A673 (cell line): Measurements from ENCODE around the gene SIM2.

Experiments used
- CTCF ChIP-seq: fragments of 300-800, 200-600 bp; sonication (generic); conservative IDR thresholded peaks from 2 replicates; pipeline ENCODE4 v1.5.1; 2017; ENCODE audit warnings: low read depth, mild to moderate bottlenecking, antibody characterized with exemption, low read length, moderate library complexity, mixed read lengths
- EZH2 ChIP-seq: fragments of 200-600 bp; sonication (generic); IDR thresholded peaks from 2 replicates; pipeline ENCODE4 v1.6.1; 2017; ENCODE audit warnings: borderline replicate concordance, low read depth, mild to moderate bottlenecking, mixed read lengths, antibody characterized with exemption, low read length; ENCODE audit not compliant: poor library complexity, severe bottlenecking

DNA sequence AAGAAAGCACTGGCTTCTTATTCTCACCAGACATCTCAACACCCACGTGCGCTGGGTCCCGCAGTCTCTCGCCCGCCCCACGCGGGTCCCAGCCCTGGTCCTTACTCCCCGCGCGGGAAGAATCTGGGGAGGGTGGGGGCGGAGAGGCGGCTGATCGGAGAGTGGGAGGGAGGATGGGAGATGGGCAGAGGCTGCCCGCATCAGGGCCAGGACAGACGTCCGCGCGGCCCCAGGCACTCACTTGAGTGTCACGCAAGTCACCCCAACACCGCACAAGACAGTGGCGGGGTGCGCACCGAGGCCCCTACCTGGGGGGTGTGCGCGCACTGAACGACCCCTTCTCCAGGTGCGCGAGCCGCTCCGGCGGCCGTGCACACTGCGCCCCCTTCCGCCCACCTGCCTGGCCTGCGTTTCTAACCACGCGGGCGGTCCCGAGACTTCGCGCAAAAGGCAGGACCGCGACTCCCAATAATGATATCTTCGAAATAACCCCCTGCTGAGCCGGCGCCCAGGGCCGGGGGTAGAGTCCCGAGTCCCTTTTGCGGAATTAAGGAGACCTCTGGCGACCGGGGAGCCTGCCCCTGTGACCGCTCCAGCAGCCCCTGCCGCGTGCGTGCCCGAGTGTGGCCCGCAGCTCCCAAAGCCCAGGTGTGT lies 6.0 kb upstream of the SIM2 start:
- TF ChIP-seq CTCF, result no peak
- TF ChIP-seq EZH2, result no peak
